GM19099 (cell line): ENCODE data around the gene UBAC1.

Source experiments
- POLR2A ChIP-seq: IDR thresholded peaks from 3 replicates; pipeline ENCODE4 v1.6.1; 2011; ENCODE audit warnings: low read depth; ENCODE audit not compliant: insufficient read length; ENCODE audit errors: extremely low read depth

Gene UBAC1

GRCh38 chr9:135926402-135927194 lies 34.6 kb downstream of the UBAC1 start:
- no peak for TF ChIP-seq POLR2A

GRCh38 chr9:135925496-135926133 lies 35.6 kb downstream of the UBAC1 start:
- no peak for TF ChIP-seq POLR2A

- no peak for TF ChIP-seq POLR2A
Measured at GRCh38 chr9:135924628-135925338, 36.4 kb downstream of the UBAC1 start.

GRCh38 chr9:135923508-135923907 lies 37.7 kb downstream of the UBAC1 start:
- no peak for TF ChIP-seq POLR2A

- TF ChIP-seq POLR2A = no peak
Measured at GRCh38 chr9:135921749-135922310, 39.3 kb downstream of the UBAC1 start.

- no peak for TF ChIP-seq POLR2A
Measured at GRCh38 chr9:135920973-135921585, 40.1 kb downstream of the UBAC1 start.

GRCh38 chr9:135920256-135920930 lies 40.8 kb downstream of the UBAC1 start:
- TF ChIP-seq POLR2A = no peak

- no peak for TF ChIP-seq POLR2A
Measured at GRCh38 chr9:135919318-135919890, 41.8 kb downstream of the UBAC1 start.

- no peak for TF ChIP-seq POLR2A
Measured at GRCh38 chr9:135914921-135915320, 46.3 kb downstream of the UBAC1 start.

GRCh38 chr9:135910757-135911156 lies 50.4 kb downstream of the UBAC1 start:
- no peak for TF ChIP-seq POLR2A

- TF ChIP-seq POLR2A = no peak
Measured at GRCh38 chr9:135910216-135910615, 51.0 kb downstream of the UBAC1 start.

GRCh38 chr9:135909371-135909770 lies 51.8 kb downstream of the UBAC1 start:
- no peak for TF ChIP-seq POLR2A

- TF ChIP-seq POLR2A = no peak
Measured at GRCh38 chr9:135908754-135909204, 52.4 kb downstream of the UBAC1 start.
